ENCODE data around the gene KRTAP22-2.

Gene KRTAP22-2

GRCh38 chr21:30590297-30590696 lies at the start of gene KRTAP22-2:
Gene KRTAP22-2 (minus strand): TSS chr21:30590397.
- DNase-seq: no peak

DNA sequence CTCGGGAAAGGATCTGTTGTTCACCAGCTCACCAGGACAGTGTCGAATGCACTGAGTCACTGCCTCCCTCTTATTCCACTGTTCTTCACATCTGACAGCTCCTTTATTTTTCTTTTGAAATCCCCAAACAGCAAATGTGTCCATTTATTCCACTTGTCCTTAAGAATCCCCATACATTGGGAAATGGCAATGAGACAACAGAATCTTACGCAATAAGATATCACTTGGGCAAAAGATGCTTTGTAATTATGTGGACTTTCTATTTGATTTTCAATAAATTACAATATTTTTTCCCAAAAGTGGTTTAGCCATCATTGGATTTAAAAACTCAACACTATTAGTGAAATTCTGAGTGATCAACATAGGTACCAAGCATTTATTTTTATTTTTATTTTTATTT lies 48.5 kb upstream of the KRTAP22-2 start:
- no peak for DNase-seq

DNA sequence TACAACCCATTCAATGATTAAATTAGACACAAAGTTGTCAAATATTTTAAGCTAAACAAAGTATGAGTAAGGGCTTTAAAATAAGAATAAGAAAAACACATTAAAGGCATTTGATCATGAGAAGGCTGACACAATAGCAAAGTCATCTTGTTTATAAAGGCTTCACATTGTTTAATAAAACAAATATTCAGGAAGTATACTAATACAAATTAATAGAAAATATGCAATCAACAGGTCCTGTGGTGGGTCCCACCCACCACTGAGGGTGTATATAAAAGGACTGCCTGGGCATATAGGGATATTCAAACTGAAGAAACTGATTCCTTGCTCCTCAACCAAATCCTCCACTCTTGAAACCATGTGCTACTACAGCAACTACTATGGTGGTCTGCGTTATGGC lies 44.7 kb upstream of the KRTAP22-2 start, which contains the start of gene KRTAP20-2:
Gene KRTAP20-2, plus strand, starts transcription at position 301 of the 400 bp plus-strand sequence. Its CDS starts 58 bp downstream, at position 359.
- DNase-seq: no peak

- DNase-seq: no peak
Measured at GRCh38 chr21:30629200-30629599, 39.0 kb upstream of the KRTAP22-2 start.

DNA sequence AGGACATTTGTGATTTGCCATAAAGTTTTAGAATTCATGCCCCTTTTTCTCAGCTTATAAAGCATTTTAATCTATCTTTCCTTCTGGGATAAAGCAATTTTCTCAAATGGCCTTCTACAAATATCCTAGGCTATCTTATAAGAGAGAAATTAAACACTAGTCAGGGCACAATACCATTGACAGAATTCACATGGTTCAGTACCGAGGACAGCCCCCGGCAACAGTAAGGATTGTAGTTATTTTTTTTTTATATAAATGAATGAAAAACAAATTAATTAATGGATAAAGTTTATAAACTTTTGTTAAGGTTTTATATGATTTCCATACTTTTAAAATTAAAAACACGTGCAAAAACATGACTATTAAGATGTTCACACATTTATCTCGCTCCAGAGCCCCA lies 37.9 kb upstream of the KRTAP22-2 start:
- DNase-seq: no peak

DNA sequence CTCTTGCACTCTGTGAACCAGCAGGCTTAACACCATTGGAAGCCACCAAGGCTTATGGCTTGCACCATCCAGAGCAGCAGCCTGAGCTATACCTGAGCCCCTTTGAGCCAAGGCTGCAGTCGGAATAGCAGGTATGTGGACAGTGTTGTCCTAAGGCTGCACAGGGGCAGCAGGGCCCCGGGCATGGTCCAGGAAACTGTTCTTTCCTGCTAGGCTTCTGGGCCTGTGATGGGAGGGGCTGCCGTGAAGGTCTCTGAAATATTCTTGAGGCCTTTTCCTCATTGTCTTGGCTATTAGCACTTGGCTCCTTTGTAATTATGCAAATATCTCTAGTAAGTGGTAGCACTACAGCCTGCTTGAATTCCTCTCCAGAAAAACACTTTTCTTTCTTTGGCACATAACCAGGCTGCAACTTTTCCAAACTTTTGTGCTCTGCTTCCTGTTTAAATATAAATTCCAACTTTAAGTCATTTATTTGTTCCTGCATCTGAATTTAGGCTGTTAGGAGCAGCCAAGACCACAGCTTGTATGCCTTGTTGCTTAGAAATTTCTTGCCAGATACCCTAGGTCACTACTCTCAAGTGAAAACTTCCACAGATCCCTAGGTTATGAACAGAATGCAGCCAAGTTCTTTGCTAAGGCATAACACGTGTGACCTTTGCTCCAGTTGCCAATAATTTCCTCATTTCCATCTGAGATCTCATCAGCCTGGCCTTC lies 35.4 kb upstream of the KRTAP22-2 start:
- no peak for DNase-seq

GRCh38 chr21:30623362-30623761 lies 33.2 kb upstream of the KRTAP22-2 start:
- no peak for DNase-seq

DNA sequence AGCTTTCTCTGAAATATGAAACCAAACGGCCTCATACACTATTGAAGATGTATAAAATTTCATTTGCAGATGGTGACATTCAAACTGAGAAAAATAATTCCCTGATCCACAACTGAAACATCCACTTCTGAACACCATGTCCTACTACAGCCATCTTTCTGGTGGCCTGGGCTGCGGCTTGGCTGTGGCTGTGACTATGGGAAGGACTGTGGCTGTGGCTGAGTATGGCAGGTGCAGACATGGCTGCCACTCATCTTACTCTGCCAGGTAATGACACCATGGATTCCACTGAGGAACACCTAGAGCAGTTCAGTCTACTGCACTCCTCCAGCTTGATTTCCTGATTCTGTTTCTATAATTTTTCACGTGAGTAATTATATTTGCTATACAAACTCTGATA lies 30.3 kb upstream of the KRTAP22-2 start, which contains the start of gene KRTAP20-4:
Gene KRTAP20-4, plus strand, starts transcription at position 106 of the 400 bp plus-strand sequence.
- DNase-seq: no peak

- no peak for DNase-seq
Measured at GRCh38 chr21:30620080-30620479, 29.9 kb upstream of the KRTAP22-2 start.

- DNase-seq: no peak
Measured at GRCh38 chr21:30616125-30616524, 25.9 kb upstream of the KRTAP22-2 start, which contains the start of gene KRTAP20-1. Gene KRTAP20-1 (plus strand): TSS chr21:30616425. CDS start chr21:30616455, 30 bp downstream.

GRCh38 chr21:30615199-30615598 lies 25.0 kb upstream of the KRTAP22-2 start:
- DNase-seq: no peak

GRCh38 chr21:30613836-30614235 lies 23.6 kb upstream of the KRTAP22-2 start, which contains the start of gene KRTAP6-1:
Gene KRTAP6-1 (minus strand): TSS chr21:30613930. CDS start chr21:30613904, 26 bp downstream.
- no peak for DNase-seq

DNA sequence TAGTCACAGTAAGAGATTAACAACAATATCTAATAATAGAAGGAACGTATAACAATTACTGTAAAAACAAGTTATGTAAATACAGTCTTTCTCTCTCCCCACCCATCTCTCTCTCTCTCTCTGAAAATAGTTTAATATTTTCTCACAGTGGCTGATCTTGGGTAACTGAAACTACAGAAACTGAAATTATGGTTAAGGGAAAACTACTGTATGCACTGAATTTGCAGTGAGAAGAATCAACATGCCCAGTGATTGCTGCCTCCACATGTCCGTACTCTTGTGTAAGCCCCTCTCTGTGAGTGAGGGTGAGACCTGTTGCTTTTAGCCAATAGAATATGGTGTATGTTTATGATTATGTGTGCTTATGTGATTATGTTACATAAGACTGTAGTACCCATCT lies 21.9 kb upstream of the KRTAP22-2 start:
- no peak for DNase-seq

DNA sequence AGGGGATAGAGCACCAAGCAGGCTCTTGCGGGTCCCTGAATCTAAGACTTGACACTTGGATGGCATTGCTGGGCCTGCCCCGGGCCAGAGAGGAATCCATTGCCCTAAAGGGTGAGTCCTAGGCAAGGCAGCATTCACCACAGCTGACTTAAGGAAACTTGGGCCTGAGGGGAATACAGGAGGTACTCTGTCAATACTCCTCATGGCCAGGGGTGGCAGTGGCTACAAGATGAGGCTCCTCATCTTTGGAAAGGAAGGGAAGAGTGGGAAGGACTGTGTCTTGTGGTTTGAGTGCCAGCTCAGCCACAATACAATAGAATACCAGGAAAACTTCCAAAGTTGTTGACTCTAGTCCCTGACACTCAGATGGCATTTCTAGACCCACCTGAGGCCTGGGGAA lies 15.8 kb upstream of the KRTAP22-2 start:
- DNase-seq: no peak

DNA sequence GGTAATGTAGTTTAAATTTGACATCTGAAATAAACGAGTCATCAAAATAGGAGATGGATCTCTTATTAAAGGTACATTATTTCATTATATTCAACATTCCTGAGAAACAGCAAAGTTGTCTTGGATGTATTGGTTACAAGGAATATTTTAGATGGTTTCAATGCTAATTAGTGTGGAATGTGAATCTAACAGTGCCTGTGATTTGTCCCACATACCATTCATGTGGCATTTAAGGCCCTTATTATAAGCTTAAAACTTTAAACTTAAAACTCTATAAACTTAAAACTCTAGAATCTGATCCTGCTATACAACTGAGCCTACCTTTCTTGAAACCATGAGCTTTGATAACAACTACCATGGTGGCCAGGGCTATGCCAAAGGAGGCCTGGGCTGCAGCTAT lies 10.6 kb upstream of the KRTAP22-2 start, which contains the start of gene KRTAP22-1:
Gene KRTAP22-1, plus strand, starts transcription at position 301 of the 400 bp plus-strand sequence.
- DNase-seq: no peak

DNA sequence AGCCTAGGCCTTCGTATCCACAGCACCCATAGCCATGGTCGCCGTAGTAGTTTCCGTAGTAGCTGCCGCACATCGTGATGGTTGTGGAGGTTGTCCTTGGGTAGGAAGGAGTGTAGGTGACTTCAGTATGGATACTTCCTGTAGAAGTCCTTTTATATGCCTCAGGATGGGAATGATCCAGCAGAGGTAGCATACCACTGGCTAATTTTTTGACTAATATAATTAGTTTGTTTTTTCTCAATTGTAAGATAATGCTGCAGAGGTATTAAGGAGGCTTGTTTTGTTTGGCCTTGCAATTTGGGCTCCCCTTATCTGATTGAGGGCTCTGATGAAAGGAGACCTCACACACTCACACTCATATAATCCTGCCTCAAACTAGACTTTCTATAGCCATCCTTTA lies 8.6 kb upstream of the KRTAP22-2 start, which contains the start of gene KRTAP6-2:
Gene KRTAP6-2, minus strand, starts transcription at position 101 of the 400 bp plus-strand sequence. Its CDS starts 28 bp downstream, at position 73.
- no peak for DNase-seq

- no peak for DNase-seq
Measured at GRCh38 chr21:30592140-30592539, 1.9 kb upstream of the KRTAP22-2 start, which contains the start of gene KRTAP6-3. Gene KRTAP6-3 (plus strand): TSS chr21:30592440. CDS start chr21:30592446, 6 bp downstream.

DNA sequence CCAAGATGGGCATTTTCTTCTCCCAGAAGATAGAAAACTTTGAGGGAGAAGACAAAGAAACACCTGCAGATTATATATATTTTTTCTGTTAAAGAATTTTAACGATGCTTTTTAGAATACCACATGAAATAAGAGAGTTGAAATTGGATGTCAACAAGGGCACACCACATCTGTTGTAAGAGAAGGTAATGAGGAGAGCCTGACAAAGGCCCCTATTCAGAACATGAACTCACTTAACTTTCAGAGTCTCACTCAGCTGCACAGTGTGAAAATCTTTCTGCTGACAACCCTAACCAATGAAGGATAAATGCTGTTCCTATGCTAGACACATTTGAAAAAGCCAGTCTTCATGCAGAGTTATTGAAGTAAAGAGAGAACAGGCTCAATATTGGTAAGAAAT lies 7.3 kb downstream of the KRTAP22-2 start:
- DNase-seq: no peak

- peak in 1 of 2 experiments; percentile 19 for DNase-seq
Measured at GRCh38 chr21:30580132-30580531, 10.1 kb downstream of the KRTAP22-2 start.

- no peak for DNase-seq
Measured at GRCh38 chr21:30579346-30579745, 10.9 kb downstream of the KRTAP22-2 start.

DNA sequence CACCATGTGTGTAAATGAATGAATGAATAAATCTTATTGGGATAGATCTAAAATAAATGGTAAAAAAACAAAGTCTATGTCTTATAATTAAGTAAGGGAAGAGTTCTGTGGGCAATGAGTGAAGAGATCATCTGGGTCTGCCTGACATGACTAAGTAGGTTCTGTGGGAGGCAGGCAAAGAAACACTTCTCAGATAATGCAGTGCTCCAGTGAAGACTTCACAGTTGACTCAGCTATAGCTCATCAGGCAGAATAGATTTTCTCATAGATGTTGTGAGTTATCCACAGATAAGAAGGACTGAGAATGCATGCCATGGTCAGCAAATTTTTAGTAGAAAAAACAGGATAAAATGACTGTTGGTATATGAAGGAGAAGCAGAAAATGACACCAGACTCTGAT lies 12.4 kb downstream of the KRTAP22-2 start:
- no peak for DNase-seq

DNA sequence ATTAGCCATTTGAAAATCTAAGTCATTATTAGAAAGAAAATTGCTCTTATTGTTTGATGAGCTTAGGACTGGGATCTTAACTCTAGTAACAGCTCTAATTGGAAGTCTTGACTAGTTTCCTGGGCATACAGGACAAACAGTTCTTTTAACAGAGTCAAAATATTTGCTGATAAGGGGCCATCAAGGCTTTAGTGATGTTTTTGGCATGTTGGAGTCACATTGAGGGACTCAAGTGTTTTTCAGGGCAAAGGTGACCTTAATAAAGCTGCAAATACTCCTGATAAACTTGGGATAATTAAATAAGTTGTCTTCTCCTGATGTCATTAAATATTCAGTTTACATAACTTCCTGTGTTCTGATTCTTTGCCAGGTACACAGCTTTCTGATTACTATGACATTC lies 22.6 kb downstream of the KRTAP22-2 start:
- no peak for DNase-seq

GRCh38 chr21:30563630-30564029 lies 26.6 kb downstream of the KRTAP22-2 start:
- no peak for DNase-seq

DNA sequence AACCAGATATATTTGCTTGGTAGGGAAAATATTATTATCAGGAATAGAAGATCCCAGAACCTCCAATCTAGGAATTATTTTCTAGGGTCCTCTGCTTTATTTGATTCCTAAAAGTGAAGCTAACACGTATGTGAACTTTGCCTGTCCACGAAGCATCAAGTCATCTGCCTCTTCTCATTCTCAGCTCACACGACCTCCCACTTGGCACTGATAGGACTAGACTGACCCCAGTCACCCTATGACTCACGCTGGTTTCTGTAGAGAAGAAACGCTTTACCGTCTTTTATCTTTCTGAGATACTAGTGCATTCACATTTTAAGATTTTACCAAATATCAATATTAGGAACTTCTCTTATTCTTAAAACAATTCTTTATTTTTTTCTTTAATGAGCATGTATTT lies 27.1 kb downstream of the KRTAP22-2 start:
- DNase-seq: no peak

Measured in NCI-H2081 (cell line).